DND-41 (cell line): ENCODE measurements around the gene PPP1R3D.

Experiments used
- ATAC-seq: fragments of 200-7000 bp; cut with Tn5 transposase; 3 replicates; pipeline ENCODE4 v1.9.1; 2021; ENCODE audit warnings: low read depth; ENCODE audit not compliant: insufficient read depth
- DNase-seq: peaks from one replicate; pipeline ENCODE4 v3.0.0-alpha.2; 2020
- H2AFZ ChIP-seq: 2 replicates; pipeline ENCODE4 v1.6.0; 2012; ENCODE audit warnings: low read depth, low read length
- H3K27ac ChIP-seq: 2 replicates; pipeline ENCODE4 v1.5.1; 2012; ENCODE audit warnings: low read length, inconsistent platforms
- H3K27me3 ChIP-seq: fragments of 200-600 bp; sonication (generic); 2 replicates; pipeline ENCODE4 v1.6.0; 2012; ENCODE audit warnings: low read length, mild to moderate bottlenecking, inconsistent platforms; ENCODE audit not compliant: insufficient read depth, poor library complexity
- H3K36me3 ChIP-seq: 2 replicates; pipeline ENCODE4 v1.5.1; 2012; ENCODE audit warnings: low read length, inconsistent platforms; ENCODE audit not compliant: insufficient read depth
- H3K4me1 ChIP-seq: 2 replicates; pipeline ENCODE4 v1.5.1; 2012; ENCODE audit warnings: mild to moderate bottlenecking, low read length; ENCODE audit not compliant: insufficient read depth
- H3K4me2 ChIP-seq: 2 replicates; pipeline ENCODE4 v1.6.0; 2012; ENCODE audit warnings: mild to moderate bottlenecking, moderate library complexity, low read length, inconsistent platforms; ENCODE audit not compliant: insufficient read depth
- H3K4me3 ChIP-seq, 2 experiments: fragments of 200-600 bp in 1 of 2; shearing (Covaris generic) in 1 of 2; 2 replicates each; pipeline ENCODE4 v1.5.1; 2012 to 2016; ENCODE audit warnings: inconsistent platforms in 2 of 2, low read length in 2 of 2, mild to moderate bottlenecking in 2 of 2, low read depth in 1 of 2, moderate library complexity in 1 of 2
- H3K79me2 ChIP-seq: 2 replicates; pipeline ENCODE4 v1.6.0; 2012; ENCODE audit warnings: low read length, inconsistent platforms; ENCODE audit not compliant: insufficient read depth
- H3K9ac ChIP-seq: 2 replicates; pipeline ENCODE4 v1.6.0; 2012; ENCODE audit warnings: low read depth, mild to moderate bottlenecking, inconsistent platforms, low read length, moderate library complexity
- H3K9me3 ChIP-seq: 2 replicates; pipeline ENCODE4 v1.5.1; 2012; ENCODE audit warnings: low read length, moderate library complexity, mild to moderate bottlenecking, inconsistent platforms; ENCODE audit not compliant: insufficient read depth, severe bottlenecking
- H4K20me1 ChIP-seq: 2 replicates; pipeline ENCODE4 v1.6.0; 2012; ENCODE audit warnings: low read length; ENCODE audit not compliant: insufficient read depth
- CTCF ChIP-seq: IDR thresholded peaks from 2 replicates; pipeline ENCODE4 v1.5.1; 2012; ENCODE audit warnings: borderline replicate concordance, low read length, moderate library complexity, mild to moderate bottlenecking; ENCODE audit not compliant: poor library complexity, severe bottlenecking; ENCODE audit errors: extremely low read depth
- EZH2 ChIP-seq: IDR thresholded peaks from 3 replicates; pipeline ENCODE4 v1.6.1; 2012; ENCODE audit warnings: borderline replicate concordance, low read depth, mild to moderate bottlenecking, moderate library complexity, low read length, inconsistent platforms; ENCODE audit not compliant: severe bottlenecking

PPP1R3D gene

GRCh38 chr20:59937150-59937549 is 3.0 kb downstream of the PPP1R3D start:
- H3K79me2 ChIP-seq, result peaks cover 19% of the 10 kb centered on the region
- H3K9ac ChIP-seq, result no peak overlapping the region
- H3K9me3 ChIP-seq, result no peaks in the 10 kb centered on the region
- H3K4me2 ChIP-seq, result no peak overlapping the region
- peaks cover 23% of the 10 kb centered on the region for H3K4me1 ChIP-seq
- no peak for ATAC-seq
- DNase-seq, result no peak
- H4K20me1 ChIP-seq, result no peaks in the 10 kb centered on the region
- no peak overlapping the region for H3K4me3 ChIP-seq
- no peaks in the 10 kb centered on the region for H3K27me3 ChIP-seq
- TF ChIP-seq CTCF (no peak), EZH2 (no peak)
- no peak overlapping the region for H3K27ac ChIP-seq
- peaks cover 1% of the 10 kb centered on the region; the same call in 1 of the 2 replicates for H3K36me3 ChIP-seq
- no peak overlapping the region for H2AFZ ChIP-seq

GRCh38 chr20:59936409-59936808 is 3.7 kb downstream of the PPP1R3D start:
- no peak overlapping the region for H3K4me2 ChIP-seq
- H3K9me3 ChIP-seq, result no peaks in the 10 kb centered on the region
- peaks cover 14% of the 10 kb centered on the region for H3K79me2 ChIP-seq
- no peaks in the 10 kb centered on the region for H3K27me3 ChIP-seq
- no peak overlapping the region for H2AFZ ChIP-seq
- H3K9ac ChIP-seq, result no peak overlapping the region
- H4K20me1 ChIP-seq, result no peaks in the 10 kb centered on the region
- DNase-seq, result no peak
- H3K27ac ChIP-seq, result no peak overlapping the region
- no peaks in the 10 kb centered on the region for H3K36me3 ChIP-seq
- no peak overlapping the region for H3K4me3 ChIP-seq
- H3K4me1 ChIP-seq, result peaks cover 16% of the 10 kb centered on the region
- TF ChIP-seq EZH2 (no peak), CTCF (no peak)
- ATAC-seq, result no peak

GRCh38 chr20:59935457-59936185 is 4.5 kb downstream of the PPP1R3D start:
- DNase-seq (no peak), ATAC-seq (no peak)
- no peaks in the 10 kb centered on the region for H3K9me3 ChIP-seq
- no peak overlapping the region for H3K4me2 ChIP-seq
- H3K27ac ChIP-seq, result no peak overlapping the region
- no peak overlapping the region for H3K4me3 ChIP-seq
- H3K27me3 ChIP-seq, result no peaks in the 10 kb centered on the region
- no peaks in the 10 kb centered on the region for H3K36me3 ChIP-seq
- peaks cover 11% of the 10 kb centered on the region for H3K4me1 ChIP-seq
- no peaks in the 10 kb centered on the region for H4K20me1 ChIP-seq
- H3K9ac ChIP-seq, result no peak overlapping the region
- TF ChIP-seq CTCF, result no peak
- no peak for TF ChIP-seq EZH2
- H3K79me2 ChIP-seq, result peaks cover 6% of the 10 kb centered on the region
- H2AFZ ChIP-seq, result no peak overlapping the region
